ENCODE results near the gene ADAMTS17.

DNA sequence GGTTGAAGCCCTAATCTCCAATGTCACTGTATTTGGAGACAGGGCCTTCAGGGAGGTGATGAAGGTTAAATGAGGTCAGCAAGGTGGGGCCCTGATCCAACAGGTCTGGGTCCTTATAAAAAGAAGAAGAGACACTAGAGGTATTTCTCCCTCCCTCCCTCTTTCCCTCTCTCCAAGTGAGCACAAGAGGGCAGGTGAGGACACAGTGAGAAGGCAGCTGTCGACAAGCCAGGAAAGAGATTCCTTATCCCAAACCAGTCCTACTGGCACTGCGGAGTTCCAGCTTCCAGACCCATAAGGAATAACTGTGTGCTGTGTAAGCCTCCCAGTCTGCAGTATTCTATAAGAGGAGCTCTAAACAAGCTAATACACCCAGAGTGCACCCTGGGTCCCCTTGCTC, 134.7 kb downstream of the ADAMTS17 start:
- TF ChIP-seq HMGXB4 (CRISPR knock-in tag; IDR thresholded peaks at IDR 0.05; ENCODE audit: borderline replicate concordance) (no peak), BHLHE40 (IDR thresholded peaks at IDR 0.05; ENCODE audit: low read depth, low read length) (no peak), CTCF (IDR thresholded peaks at IDR 0.05) (no peak), MYC (IDR thresholded peaks at IDR 0.05; ENCODE audit: borderline replicate concordance, low read length) (no peak), POLR2AphosphoS2 (conservative IDR thresholded peaks at IDR 0.05; ENCODE audit: low read length) (no peak), EP300 (IDR thresholded peaks at IDR 0.05) (no peak), CHD2 (IDR thresholded peaks at IDR 0.05; ENCODE audit: low read length, partially characterized antibody) (no peak), HDAC2 (IDR thresholded peaks at IDR 0.05) (no peak), SMC3 (IDR thresholded peaks at IDR 0.05) (no peak), PBX3 (IDR thresholded peaks at IDR 0.05) (no peak), TP53 (CRISPR knock-in tag; IDR thresholded peaks at IDR 0.05) (no peak)
- TF ChIP-seq, protein P1, sequence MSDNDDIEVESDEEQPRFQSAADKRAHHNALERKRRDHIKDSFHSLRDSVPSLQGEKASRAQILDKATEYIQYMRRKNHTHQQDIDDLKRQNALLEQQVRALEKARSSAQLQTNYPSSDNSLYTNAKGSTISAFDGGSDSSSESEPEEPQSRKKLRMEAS (IDR thresholded peaks at IDR 0.05), result no peak

Data from A549 (cell line).